Fibroblast of lung (primary cell): ENCODE results near the gene MEGF6. TPM values are rescaled to one million over a fixed set of nuclear protein-coding genes. Genes with fewer than 3 reads are reported as not detected.

Experiments
- DNase-seq, 2 donors: peaks; one replicate each; pipeline versions ENCODE4 v3.0.0 to v3.0.0-alpha.2; 2010; ENCODE audit warnings: low read depth in 2 of 2
- H2AFZ ChIP-seq: 2 replicates; pipeline ENCODE4 v1.5.1; 2012; ENCODE audit warnings: low read length, control low read depth, inconsistent platforms
- H3K27ac ChIP-seq: 2 replicates; pipeline ENCODE4 v1.5.1; 2011; ENCODE audit warnings: low read length, control low read depth; ENCODE audit not compliant: insufficient read depth
- H3K27me3 ChIP-seq: 2 replicates; pipeline ENCODE4 v1.5.1; 2011; ENCODE audit warnings: mild to moderate bottlenecking, low read length; ENCODE audit not compliant: control insufficient read depth, insufficient read depth
- H3K36me3 ChIP-seq: 2 replicates; pipeline ENCODE4 v1.5.1; 2011; ENCODE audit warnings: low read length; ENCODE audit not compliant: control insufficient read depth, insufficient read depth
- H3K4me1 ChIP-seq: 2 replicates; pipeline ENCODE4 v1.5.1; 2011; ENCODE audit warnings: low read length; ENCODE audit not compliant: control insufficient read depth, insufficient read depth; ENCODE audit errors: extremely low read depth
- H3K4me2 ChIP-seq: 2 replicates; pipeline ENCODE4 v1.5.1; 2011; ENCODE audit warnings: low read length, control low read depth; ENCODE audit not compliant: insufficient read depth; ENCODE audit errors: extremely low read depth
- H3K4me3 ChIP-seq, 4 experiments: fragments of 200-600 bp in 1 of 4; sonication (generic) in 1 of 4; replicated peaks in 1 of 4; 2 replicates each; pipeline ENCODE4 v1.5.1; 2011 to 2016; ENCODE audit warnings: low read length in 4 of 4, low read depth in 3 of 4, mild to moderate bottlenecking in 3 of 4, control low read depth in 2 of 4, inconsistent platforms in 1 of 4, mixed read lengths in 1 of 4; ENCODE audit not compliant: insufficient read depth in 1 of 4; ENCODE audit errors: control extremely low read depth in 1 of 4
- H3K79me2 ChIP-seq: 2 replicates; pipeline ENCODE4 v1.5.1; 2012; ENCODE audit warnings: mild to moderate bottlenecking, low read length, inconsistent platforms; ENCODE audit not compliant: control insufficient read depth, insufficient read depth
- H3K9ac ChIP-seq: 2 replicates; pipeline ENCODE4 v1.5.1; 2011; ENCODE audit warnings: mild to moderate bottlenecking, low read length, control low read depth; ENCODE audit not compliant: insufficient read depth
- H3K9me3 ChIP-seq: 2 replicates; pipeline ENCODE4 v1.5.1; 2012; ENCODE audit warnings: low read depth, low read length; ENCODE audit not compliant: control insufficient read depth, insufficient read depth
- H4K20me1 ChIP-seq: 2 replicates; pipeline ENCODE4 v1.5.1; 2011; ENCODE audit warnings: low read length; ENCODE audit not compliant: control insufficient read depth, insufficient read depth; ENCODE audit errors: extremely low read depth
- CTCF ChIP-seq, 2 donors: IDR thresholded peaks in 1 of 2; conservative IDR thresholded peaks in 1 of 2; 1 replicate in 1 of 2; 2 replicates in 1 of 2; pipeline ENCODE4 v1.5.1; 2011 to 2012; ENCODE audit warnings: low read length in 2 of 2, control low read depth in 1 of 2, inconsistent platforms in 1 of 2, low read depth in 1 of 2, mild to moderate bottlenecking in 1 of 2
- EZH2 ChIP-seq: IDR thresholded peaks from 2 replicates; pipeline ENCODE4 v1.5.1; 2012; ENCODE audit warnings: low read length, control low read depth, mild to moderate bottlenecking; ENCODE audit errors: missing control alignments
- polyA plus RNA-seq, 2 donors: library from polyadenylated mRNA; depleted of rRNA in 1 of 2; stranded (reverse) in 1 of 2; unstranded in 1 of 2; fragments of >200 nt; gene quantifications; 2 replicates each; pipeline ENCODE4 v1.2.1, GENCODE V29; 2011 to 2012; ENCODE audit warnings: missing spikeins in 1 of 2
- total RNA-seq: library from RNA; depleted of rRNA; stranded (reverse); fragments of >200 nt; gene quantifications from 2 replicates; pipeline ENCODE4 v1.2.1, GENCODE V29; 2014

Gene MEGF6
- total and polyA plus RNA-seq, 2 donors (not counting 1 experiment from before 2014, with no cell fraction given): 1.6 to 11.6 TPM

- Histone ChIP-seq H3K27me3 (peaks cover 7% of the 10 kb centered on the region), H4K20me1 (no peaks in the 10 kb centered on the region), H3K9ac (no peak overlapping the region), H3K36me3 (no peaks in the 10 kb centered on the region), H3K79me2 (no peaks in the 10 kb centered on the region), H3K9me3 (no peaks in the 10 kb centered on the region), H2AFZ (no peak overlapping the region), H3K4me3 (no peak overlapping the region), H3K4me1 (no peaks in the 10 kb centered on the region), H3K27ac (no peak overlapping the region), H3K4me2 (no peak overlapping the region)
- no peak for TF ChIP-seq EZH2
- no peak for TF ChIP-seq CTCF (conservative IDR thresholded peaks at IDR 0.05 in 1 of 2, IDR thresholded peaks at IDR 0.05 in 1 of 2; ENCODE audit: low read depth in 1 of 2, low read length in 2 of 2)
- no peak for DNase-seq
Observed at GRCh38 chr1:3609016-3609768, 2.1 kb downstream of the MEGF6 start.

- no peak for DNase-seq
- no peak for TF ChIP-seq EZH2
- TF ChIP-seq CTCF (conservative IDR thresholded peaks at IDR 0.05 in 1 of 2, IDR thresholded peaks at IDR 0.05 in 1 of 2; ENCODE audit: low read depth in 1 of 2, low read length in 2 of 2): no peak
- Histone ChIP-seq H3K9me3 (no peaks in the 10 kb centered on the region), H3K9ac (no peak overlapping the region), H3K27ac (no peak overlapping the region), H3K27me3 (peaks cover 7% of the 10 kb centered on the region), H3K79me2 (no peaks in the 10 kb centered on the region), H3K4me1 (no peaks in the 10 kb centered on the region), H3K4me2 (no peak overlapping the region), H3K4me3 (no peak overlapping the region), H3K36me3 (no peaks in the 10 kb centered on the region), H4K20me1 (no peaks in the 10 kb centered on the region), H2AFZ (no peak overlapping the region)
Observed at GRCh38 chr1:3608154-3608553, 3.2 kb downstream of the MEGF6 start.

- DNase-seq: no peak
- no peaks in the 10 kb centered on the region for H3K36me3 ChIP-seq
Observed at GRCh38 chr1:3607703-3608065, 3.6 kb downstream of the MEGF6 start.

More at GRCh38 chr1:3607703-3608065, 3.6 kb downstream of the MEGF6 start:
- H3K4me1 ChIP-seq: no peaks in the 10 kb centered on the region
- H4K20me1 ChIP-seq: no peaks in the 10 kb centered on the region
- no peak overlapping the region for H3K4me2 ChIP-seq
- H3K27ac ChIP-seq: no peak overlapping the region
- no peak overlapping the region for H3K4me3 ChIP-seq
- no peak for TF ChIP-seq CTCF (conservative IDR thresholded peaks at IDR 0.05 in 1 of 2, IDR thresholded peaks at IDR 0.05 in 1 of 2; ENCODE audit: low read depth in 1 of 2, low read length in 2 of 2)
- TF ChIP-seq EZH2: no peak
- H3K9me3 ChIP-seq: no peaks in the 10 kb centered on the region
- H3K9ac ChIP-seq: no peak overlapping the region
- no peak overlapping the region for H2AFZ ChIP-seq
- H3K79me2 ChIP-seq: no peaks in the 10 kb centered on the region
- H3K27me3 ChIP-seq: peaks cover 7% of the 10 kb centered on the region
